Neural cell (in vitro differentiated cells): ENCODE data around the gene GHITM. TPM values are rescaled to one million over a fixed set of nuclear protein-coding genes. Genes with fewer than 3 reads are reported as not detected.

Source experiments
- H2AFZ ChIP-seq: fragments of 200-600, 300-800 bp; sonication (generic), shearing (Covaris generic); 2 replicates; pipeline ENCODE4 v1.6.0; 2014; ENCODE audit warnings: low read depth, mild to moderate bottlenecking, antibody characterized with exemption, low read length, moderate library complexity
- H3F3A ChIP-seq: fragments of 200-600 bp; shearing (Covaris generic); 2 replicates; pipeline ENCODE4 v1.6.1; 2016; ENCODE audit warnings: mild to moderate bottlenecking, moderate library complexity, mixed read lengths, antibody characterized with exemption, low read length; ENCODE audit not compliant: insufficient read depth, poor library complexity, severe bottlenecking
- H3K27ac ChIP-seq: fragments of 200-600, 300-800 bp; sonication (generic), shearing (Covaris generic); 2 replicates; pipeline ENCODE4 v1.5.1; 2014; ENCODE audit warnings: mild to moderate bottlenecking, low read length, moderate library complexity
- H3K27me3 ChIP-seq: fragments of 300-800, 200-600 bp; sonication (generic), shearing (Covaris generic); 2 replicates; pipeline ENCODE4 v1.6.0; 2014; ENCODE audit warnings: mild to moderate bottlenecking, low read depth, low read length, moderate library complexity; ENCODE audit not compliant: insufficient read depth
- H3K36me3 ChIP-seq: fragments of 300-800, 200-600 bp; sonication (generic), shearing (Covaris generic); 2 replicates; pipeline ENCODE4 v1.5.1; 2014; ENCODE audit warnings: mild to moderate bottlenecking, antibody characterized with exemption, low read length, moderate library complexity; ENCODE audit not compliant: insufficient read depth
- H3K4me2 ChIP-seq: fragments of 300-800, 200-600 bp; sonication (generic), shearing (Covaris generic); 2 replicates; pipeline ENCODE4 v1.6.0; 2014; ENCODE audit warnings: mild to moderate bottlenecking, low read length
- H3K4me3 ChIP-seq: fragments of 300-800, 200-600 bp; sonication (generic), shearing (Covaris generic); 2 replicates; pipeline ENCODE4 v1.5.1; 2014; ENCODE audit warnings: mild to moderate bottlenecking, low read length, moderate library complexity
- H3K79me2 ChIP-seq: fragments of 200-600 bp; shearing (Covaris generic); replicated peaks from 2 replicates; pipeline ENCODE4 v1.6.0; 2014; ENCODE audit warnings: mild to moderate bottlenecking, low read length, moderate library complexity; ENCODE audit not compliant: insufficient read depth
- H3K9ac ChIP-seq: fragments of 300-800, 200-600 bp; sonication (generic), shearing (Covaris generic); 2 replicates; pipeline ENCODE4 v1.6.1; 2016; ENCODE audit warnings: mild to moderate bottlenecking, low read length, mixed read lengths
- H3K9me2 ChIP-seq: fragments of 200-600 bp; shearing (Covaris generic); 2 replicates; pipeline ENCODE4 v1.6.1; 2016; ENCODE audit warnings: mild to moderate bottlenecking, low read length, mixed read lengths; ENCODE audit not compliant: insufficient read depth
- H3K9me3 ChIP-seq: fragments of 200-600, 300-800 bp; sonication (generic), shearing (Covaris generic); 2 replicates; pipeline ENCODE4 v1.6.1; 2016; ENCODE audit warnings: mild to moderate bottlenecking, mixed run types, low read length, moderate library complexity, mixed read lengths
- H4K20me1 ChIP-seq: fragments of 200-600 bp; shearing (Covaris generic); 2 replicates; pipeline ENCODE4 v1.6.1; 2016; ENCODE audit warnings: mild to moderate bottlenecking, mixed run types; ENCODE audit not compliant: insufficient read depth
- CTCF ChIP-seq: fragments of 450-650 bp; IDR thresholded peaks from 2 replicates; pipeline ENCODE4 v1.5.1; 2014; ENCODE audit warnings: antibody characterized with exemption, mild to moderate bottlenecking, moderate library complexity; ENCODE audit not compliant: poor library complexity, severe bottlenecking
- EP300 ChIP-seq: fragments of 450-650 bp; conservative IDR thresholded peaks from 2 replicates; pipeline ENCODE4 v1.6.1; 2014; ENCODE audit warnings: antibody characterized with exemption, mild to moderate bottlenecking, moderate library complexity; ENCODE audit not compliant: poor library complexity, severe bottlenecking
- EZH2 ChIP-seq: fragments of 200-600, 300-800 bp; shearing (Covaris generic), sonication (generic); IDR thresholded peaks from 2 replicates; pipeline ENCODE4 v1.6.1; 2014; ENCODE audit warnings: antibody characterized with exemption, low read length, borderline replicate concordance, mild to moderate bottlenecking; ENCODE audit not compliant: insufficient read depth, poor library complexity, severe bottlenecking
- MXI1 ChIP-seq: fragments of 450-650 bp; conservative IDR thresholded peaks from 2 replicates; pipeline ENCODE4 v1.6.1; 2014; ENCODE audit warnings: antibody characterized with exemption, mild to moderate bottlenecking; ENCODE audit not compliant: poor library complexity, severe bottlenecking
- POLR2AphosphoS5 ChIP-seq: IDR thresholded peaks from 2 replicates; pipeline ENCODE4 v1.6.1; 2012
- RAD21 ChIP-seq: fragments of 450-650 bp; conservative IDR thresholded peaks from 2 replicates; pipeline ENCODE4 v1.6.1; 2014; ENCODE audit warnings: antibody characterized with exemption, mild to moderate bottlenecking, moderate library complexity
- REST ChIP-seq: IDR thresholded peaks from 2 replicates; pipeline ENCODE4 v1.6.1; 2012; ENCODE audit warnings: borderline replicate concordance
- SMC3 ChIP-seq: fragments of 450-650 bp; conservative IDR thresholded peaks from 2 replicates; pipeline ENCODE4 v1.6.1; 2014; ENCODE audit warnings: antibody characterized with exemption, mild to moderate bottlenecking, moderate library complexity; ENCODE audit not compliant: poor library complexity
- TAF1 ChIP-seq: IDR thresholded peaks from 2 replicates; pipeline ENCODE4 v1.6.1; 2012; ENCODE audit warnings: low read depth
- polyA plus RNA-seq: library from polyadenylated mRNA; depleted of rRNA; stranded (reverse); fragments of >200 nt; gene quantifications from 2 replicates; pipeline ENCODE4 v1.2.3, GENCODE V29; 2014

GHITM gene
- polyA plus RNA-seq, 1 donor from 2014 or later, result 306 TPM

- no peaks in the 10 kb centered on the region for H3F3A ChIP-seq
- H2AFZ ChIP-seq, result no peak overlapping the region
- H3K36me3 ChIP-seq, result no peaks in the 10 kb centered on the region
- H3K4me3 ChIP-seq, result no peak overlapping the region
- no peaks in the 10 kb centered on the region for H3K27me3 ChIP-seq
- no peaks in the 10 kb centered on the region for H3K79me2 ChIP-seq
- H3K9me2 ChIP-seq, result no peaks in the 10 kb centered on the region
- no peaks in the 10 kb centered on the region for H4K20me1 ChIP-seq
- no peak overlapping the region for H3K27ac ChIP-seq
- H3K9me3 ChIP-seq, result peaks cover 6% of the 10 kb centered on the region
- TF ChIP-seq EZH2 (no peak), SMC3 (no peak), TAF1 (no peak), CTCF (no peak), RAD21 (no peak), POLR2AphosphoS5 (no peak), REST (no peak), MXI1 (no peak), EP300 (no peak)
- H3K4me2 ChIP-seq, result no peak overlapping the region
- H3K9ac ChIP-seq, result no peak overlapping the region
Measured at GRCh38 chr10:84126785-84127167, 12.5 kb upstream of the GHITM start.

- Histone ChIP-seq H2AFZ (no peak overlapping the region), H3K9me2 (no peaks in the 10 kb centered on the region), H3K27ac (peak overlapping the region; percentile 62), H3K27me3 (no peaks in the 10 kb centered on the region), H3K79me2 (peaks cover 14% of the 10 kb centered on the region), H3K9me3 (no peaks in the 10 kb centered on the region), H3K9ac (no peak overlapping the region), H3F3A (no peaks in the 10 kb centered on the region), H4K20me1 (no peaks in the 10 kb centered on the region), H3K4me3 (peak overlapping the region; percentile 24), H3K36me3 (no peaks in the 10 kb centered on the region), H3K4me2 (no peak overlapping the region)
- TF ChIP-seq POLR2AphosphoS5, result peak; percentile 67
- TF ChIP-seq RAD21, result no peak
- no peak for TF ChIP-seq TAF1
- peak; percentile 95 for TF ChIP-seq EP300
- TF ChIP-seq MXI1, result no peak
- TF ChIP-seq REST, result no peak
- TF ChIP-seq EZH2, result no peak
Measured at GRCh38 chr10:84135836-84136235, 3.5 kb upstream of the GHITM start.
